B cell (primary cell): ENCODE measurements around the gene ORM1.

Experiments
- EZH2 ChIP-seq: IDR thresholded peaks from 2 replicates; pipeline ENCODE4 v1.6.1; 2012; ENCODE audit warnings: borderline replicate concordance, low read depth, mild to moderate bottlenecking, moderate library complexity, low read length; ENCODE audit not compliant: insufficient read depth, poor library complexity, severe bottlenecking
- TF ChIP-seq, protein P1 (sequence below): fragments of 200-600 bp; IDR thresholded peaks from one replicate; pipeline ENCODE4 v1.8.0; 2022; ENCODE audit warnings: antibody characterized with exemption, mild to moderate bottlenecking

DNA sequence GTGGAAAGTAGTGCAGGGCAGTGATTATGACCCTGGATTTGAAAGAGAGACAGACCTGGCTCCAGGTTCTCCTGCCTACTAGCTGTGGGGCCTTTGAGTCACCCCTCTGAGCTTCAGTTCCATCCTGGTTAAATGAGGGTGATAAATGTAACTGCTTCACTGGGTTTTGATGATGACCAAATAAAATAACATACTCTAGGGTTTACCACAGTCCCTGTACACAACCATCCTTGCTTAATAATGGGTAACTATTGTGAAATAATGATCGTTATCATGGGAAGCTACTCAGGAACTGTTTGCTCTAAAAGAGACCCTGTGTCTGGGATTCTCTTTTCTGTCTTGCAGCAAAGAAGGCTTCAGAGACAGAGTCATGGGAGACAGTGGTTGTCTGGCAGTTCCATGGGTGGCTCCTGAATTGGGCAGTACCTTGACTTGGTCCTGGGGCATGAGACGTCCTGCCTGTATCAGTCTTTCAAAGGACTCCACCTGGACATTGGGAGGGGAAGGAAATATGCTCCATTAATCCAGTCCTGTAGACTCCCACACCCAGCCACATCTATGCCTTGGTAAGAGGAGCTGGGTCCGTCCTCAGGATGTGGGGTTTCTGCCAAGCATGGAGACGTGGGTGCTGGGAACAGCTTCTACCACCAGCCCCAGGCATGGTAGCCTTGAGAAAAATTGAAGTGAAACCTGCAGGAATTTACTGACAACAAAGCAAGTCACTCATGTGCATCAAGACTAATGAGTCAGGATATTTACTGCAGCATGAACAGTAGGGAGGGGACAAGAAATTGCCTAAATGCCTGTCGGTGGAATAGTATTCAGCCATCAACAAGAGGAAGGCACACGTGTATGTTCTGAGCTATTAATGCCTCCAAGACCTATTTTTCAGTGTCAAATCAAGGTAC, 41.5 kb downstream of the ORM1 start:
- TF ChIP-seq, protein P1, sequence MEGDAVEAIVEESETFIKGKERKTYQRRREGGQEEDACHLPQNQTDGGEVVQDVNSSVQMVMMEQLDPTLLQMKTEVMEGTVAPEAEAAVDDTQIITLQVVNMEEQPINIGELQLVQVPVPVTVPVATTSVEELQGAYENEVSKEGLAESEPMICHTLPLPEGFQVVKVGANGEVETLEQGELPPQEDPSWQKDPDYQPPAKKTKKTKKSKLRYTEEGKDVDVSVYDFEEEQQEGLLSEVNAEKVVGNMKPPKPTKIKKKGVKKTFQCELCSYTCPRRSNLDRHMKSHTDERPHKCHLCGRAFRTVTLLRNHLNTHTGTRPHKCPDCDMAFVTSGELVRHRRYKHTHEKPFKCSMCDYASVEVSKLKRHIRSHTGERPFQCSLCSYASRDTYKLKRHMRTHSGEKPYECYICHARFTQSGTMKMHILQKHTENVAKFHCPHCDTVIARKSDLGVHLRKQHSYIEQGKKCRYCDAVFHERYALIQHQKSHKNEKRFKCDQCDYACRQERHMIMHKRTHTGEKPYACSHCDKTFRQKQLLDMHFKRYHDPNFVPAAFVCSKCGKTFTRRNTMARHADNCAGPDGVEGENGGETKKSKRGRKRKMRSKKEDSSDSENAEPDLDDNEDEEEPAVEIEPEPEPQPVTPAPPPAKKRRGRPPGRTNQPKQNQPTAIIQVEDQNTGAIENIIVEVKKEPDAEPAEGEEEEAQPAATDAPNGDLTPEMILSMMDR: no peak
- no peak for TF ChIP-seq EZH2
